ENCODE results near the gene TTLL5.

- TF ChIP-seq POLR2A (IDR thresholded peaks at IDR 0.05) = no peak
- no peak for TF ChIP-seq CTCF (IDR thresholded peaks at IDR 0.05)
Measured at GRCh38 chr14:75724414-75725204, 63.6 kb downstream of the TTLL5 start.
